Measurements from ENCODE around the gene ERO1B.

Gene ERO1B

GRCh38 chr1:236235116-236235515 is 46.6 kb downstream of the ERO1B start:
- Histone ChIP-seq H3K27ac (ENCODE audit: low read length) (no peak overlapping the region), H3K4me3 (ENCODE audit: low read length) (no peak overlapping the region), H3K79me2 (ENCODE audit: low read length) (no peaks in the 10 kb centered on the region), H4K20me1 (ENCODE audit: insufficient read depth, low read length) (no peaks in the 10 kb centered on the region), H3K9me3 (ENCODE audit: insufficient read depth, low read length) (no peaks in the 10 kb centered on the region), H3K4me2 (ENCODE audit: low read length) (no peak overlapping the region), H2AFZ (ENCODE audit: low read depth, low read length) (no peak overlapping the region), H3K4me1 (ENCODE audit: low read length) (no peaks in the 10 kb centered on the region), H3K36me3 (replicated peaks; ENCODE audit: low read depth, low read length) (peaks cover 3% of the 10 kb centered on the region), H3K9ac (ENCODE audit: low read length) (no peak overlapping the region), H3K27me3 (ENCODE audit: low read depth, low read length) (no peaks in the 10 kb centered on the region)
- TF ChIP-seq EZH2phosphoT487 (IDR thresholded peaks at IDR 0.05; ENCODE audit: low read depth) (no peak), CTCF (IDR thresholded peaks at IDR 0.05; ENCODE audit: low read depth, low read length) (no peak)

- Histone ChIP-seq H3K36me3 (replicated peaks; ENCODE audit: low read depth, low read length) (peaks cover 9% of the 10 kb centered on the region), H3K9ac (ENCODE audit: low read length) (no peak overlapping the region), H4K20me1 (ENCODE audit: insufficient read depth, low read length) (no peaks in the 10 kb centered on the region), H3K27me3 (ENCODE audit: low read depth, low read length) (no peaks in the 10 kb centered on the region), H3K4me1 (ENCODE audit: low read length) (peaks cover under 1% of the 10 kb centered on the region; the same call in 1 of the 2 replicates), H3K79me2 (ENCODE audit: low read length) (no peaks in the 10 kb centered on the region), H3K4me2 (ENCODE audit: low read length) (no peak overlapping the region), H2AFZ (ENCODE audit: low read depth, low read length) (no peak overlapping the region), H3K4me3 (ENCODE audit: low read length) (no peak overlapping the region), H3K27ac (ENCODE audit: low read length) (no peak overlapping the region), H3K9me3 (ENCODE audit: insufficient read depth, low read length) (no peaks in the 10 kb centered on the region)
- no peak for TF ChIP-seq EZH2phosphoT487 (IDR thresholded peaks at IDR 0.05; ENCODE audit: low read depth)
- TF ChIP-seq CTCF (IDR thresholded peaks at IDR 0.05; ENCODE audit: low read depth, low read length), result no peak
Measured at GRCh38 chr1:236228411-236228810, 53.3 kb downstream of the ERO1B start.

- Histone ChIP-seq H3K4me2 (ENCODE audit: low read length) (no peak overlapping the region), H3K4me3 (ENCODE audit: low read length) (no peak overlapping the region), H3K4me1 (ENCODE audit: low read length) (peaks cover 7% of the 10 kb centered on the region), H3K9me3 (ENCODE audit: insufficient read depth, low read length) (no peaks in the 10 kb centered on the region), H3K9ac (ENCODE audit: low read length) (no peak overlapping the region), H4K20me1 (ENCODE audit: insufficient read depth, low read length) (no peaks in the 10 kb centered on the region), H2AFZ (ENCODE audit: low read depth, low read length) (no peak overlapping the region), H3K27ac (ENCODE audit: low read length) (no peak overlapping the region), H3K27me3 (ENCODE audit: low read depth, low read length) (no peaks in the 10 kb centered on the region), H3K79me2 (ENCODE audit: low read length) (no peaks in the 10 kb centered on the region), H3K36me3 (replicated peaks; ENCODE audit: low read depth, low read length) (peaks cover 9% of the 10 kb centered on the region)
- TF ChIP-seq CTCF (IDR thresholded peaks at IDR 0.05; ENCODE audit: low read depth, low read length), result no peak
- TF ChIP-seq EZH2phosphoT487 (IDR thresholded peaks at IDR 0.05; ENCODE audit: low read depth), result no peak
Measured at GRCh38 chr1:236222632-236223031, 59.1 kb downstream of the ERO1B start.

GRCh38 chr1:236220473-236220872 is 61.3 kb downstream of the ERO1B start:
- H3K9me3 ChIP-seq (ENCODE audit: insufficient read depth, low read length), result no peaks in the 10 kb centered on the region
- TF ChIP-seq EZH2phosphoT487 (IDR thresholded peaks at IDR 0.05; ENCODE audit: low read depth) (no peak), CTCF (IDR thresholded peaks at IDR 0.05; ENCODE audit: low read depth, low read length) (no peak)
- H3K4me1 ChIP-seq (ENCODE audit: low read length), result peaks cover 7% of the 10 kb centered on the region
- H3K9ac ChIP-seq (ENCODE audit: low read length), result no peak overlapping the region
- no peaks in the 10 kb centered on the region for H3K79me2 ChIP-seq (ENCODE audit: low read length)
- no peak overlapping the region for H3K4me2 ChIP-seq (ENCODE audit: low read length)
- H4K20me1 ChIP-seq (ENCODE audit: insufficient read depth, low read length), result no peaks in the 10 kb centered on the region
- no peak overlapping the region for H3K27ac ChIP-seq (ENCODE audit: low read length)
- peaks cover 15% of the 10 kb centered on the region for H3K36me3 ChIP-seq (replicated peaks; ENCODE audit: low read depth, low read length)
- no peak overlapping the region for H3K4me3 ChIP-seq (ENCODE audit: low read length)
- no peak overlapping the region for H2AFZ ChIP-seq (ENCODE audit: low read depth, low read length)
- H3K27me3 ChIP-seq (ENCODE audit: low read depth, low read length), result no peaks in the 10 kb centered on the region

All from OCI-LY3 (cell line).